HK-2 (cell line): ENCODE results near the gene NUDT16L1.

Experiments used
- DNase-seq: peaks from one replicate; pipeline ENCODE4 v3.0.0-alpha.2; 2018; ENCODE audit not compliant: unreplicated experiment

NUDT16L1 gene

DNA sequence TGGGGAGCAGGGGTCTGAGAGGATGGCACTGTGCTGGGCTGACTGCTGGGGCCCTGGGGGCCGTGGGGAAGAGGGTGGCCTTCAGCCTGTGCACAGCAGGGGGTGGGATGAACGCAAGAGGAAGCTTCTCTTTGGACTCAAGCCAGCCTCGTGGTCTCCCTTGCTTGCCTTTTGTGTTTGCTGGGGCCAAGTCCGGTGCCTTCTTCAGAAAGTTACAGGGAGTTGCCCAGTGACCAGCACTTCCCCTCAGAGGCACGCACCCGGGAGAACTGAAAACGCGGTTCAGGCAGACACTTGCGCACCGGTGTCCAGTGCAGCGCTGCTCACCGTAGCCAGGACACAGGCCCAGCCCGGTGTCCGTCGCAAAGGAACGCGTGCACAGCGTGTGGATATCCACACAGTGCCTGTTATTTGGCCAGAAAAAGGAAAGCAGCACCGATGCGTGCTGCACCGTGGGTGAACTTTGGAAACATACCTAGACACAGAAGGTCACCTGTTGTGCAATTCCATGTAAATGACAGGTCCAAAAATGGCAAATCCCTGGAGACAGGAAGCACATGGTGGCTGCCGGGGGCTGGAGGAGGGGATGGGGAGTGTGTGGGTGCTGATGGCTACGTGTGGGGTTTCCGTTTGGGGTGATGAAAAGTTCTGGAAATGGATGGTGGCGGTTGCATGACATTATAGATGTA lies 29.4 kb upstream of the NUDT16L1 start:
- no peak for DNase-seq

DNA sequence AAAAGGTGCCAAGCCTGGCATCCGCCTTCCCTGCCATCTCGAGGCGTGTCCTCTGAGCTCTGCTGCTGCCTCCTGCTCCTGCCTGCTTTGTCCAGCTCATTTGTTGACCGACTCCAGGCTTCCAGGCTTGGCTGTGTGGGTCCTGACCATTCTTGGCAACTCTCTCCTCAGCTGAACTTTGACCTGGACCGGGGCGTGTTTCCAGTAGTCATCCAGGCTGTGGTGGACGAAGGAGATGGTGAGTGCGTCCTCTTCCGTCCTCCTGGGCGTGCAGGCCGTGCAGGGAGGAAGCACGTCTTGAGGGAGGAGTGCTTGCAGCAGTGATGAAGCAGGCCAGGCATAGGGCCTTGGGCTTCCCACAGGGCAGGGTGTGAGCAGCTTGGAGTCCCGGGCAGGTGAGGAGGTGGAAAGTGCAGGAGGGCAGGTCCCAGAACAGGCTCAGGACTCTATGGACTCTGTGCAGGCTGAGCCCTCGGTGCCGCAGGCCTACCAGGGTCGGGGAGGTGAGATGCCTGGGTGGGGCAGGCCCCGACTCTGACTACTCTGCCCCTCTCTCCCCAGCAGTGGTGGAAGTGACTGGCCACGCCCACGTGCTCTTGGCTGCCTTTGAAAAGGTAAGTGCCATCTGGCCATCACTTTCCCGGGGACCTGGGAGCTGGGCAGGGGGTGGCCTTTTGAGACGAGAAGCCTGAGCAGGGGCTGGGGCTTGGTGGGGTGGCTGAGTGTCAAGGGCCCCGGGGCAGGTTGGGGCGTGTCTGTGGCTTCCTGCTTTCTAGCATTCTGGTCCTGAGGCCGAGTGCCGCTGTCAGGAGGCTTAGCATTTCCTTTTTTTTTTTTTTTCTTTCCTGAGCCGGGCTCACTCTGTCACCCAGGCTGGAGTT lies 28.6 kb upstream of the NUDT16L1 start:
- no peak for DNase-seq

DNA sequence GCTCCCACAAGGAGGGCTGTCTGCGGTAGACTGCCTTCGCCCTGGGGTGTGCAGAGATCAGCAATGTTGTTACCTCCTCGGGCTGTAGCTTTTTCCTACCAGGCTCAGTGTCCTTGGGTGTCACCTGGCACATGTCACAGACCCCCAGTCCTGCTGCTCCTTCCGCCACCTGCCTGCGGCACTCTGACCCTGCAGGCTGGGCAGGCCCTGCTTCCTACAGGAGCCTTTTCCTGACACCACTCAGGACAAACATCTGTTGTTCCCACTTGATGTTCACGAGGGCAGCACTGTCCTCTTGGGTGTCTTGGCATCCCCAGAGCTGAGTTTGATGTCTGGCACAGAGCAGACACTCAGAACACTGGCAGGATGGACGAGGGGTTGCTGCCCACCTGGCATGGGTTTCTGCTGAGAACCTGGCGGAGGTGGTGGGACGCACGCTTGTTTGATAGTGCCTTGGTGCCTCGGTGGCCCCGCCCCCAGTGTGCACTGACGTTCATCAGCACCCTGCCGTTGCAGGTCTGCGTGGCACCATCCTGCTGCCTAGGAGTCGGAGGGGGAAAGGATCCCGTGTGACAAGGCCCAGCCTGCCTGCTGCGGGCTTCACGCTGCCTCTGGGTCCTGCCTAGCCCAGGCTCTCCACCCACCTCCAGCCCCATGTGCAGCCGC lies 26.7 kb upstream of the NUDT16L1 start:
- no peak for DNase-seq

DNA sequence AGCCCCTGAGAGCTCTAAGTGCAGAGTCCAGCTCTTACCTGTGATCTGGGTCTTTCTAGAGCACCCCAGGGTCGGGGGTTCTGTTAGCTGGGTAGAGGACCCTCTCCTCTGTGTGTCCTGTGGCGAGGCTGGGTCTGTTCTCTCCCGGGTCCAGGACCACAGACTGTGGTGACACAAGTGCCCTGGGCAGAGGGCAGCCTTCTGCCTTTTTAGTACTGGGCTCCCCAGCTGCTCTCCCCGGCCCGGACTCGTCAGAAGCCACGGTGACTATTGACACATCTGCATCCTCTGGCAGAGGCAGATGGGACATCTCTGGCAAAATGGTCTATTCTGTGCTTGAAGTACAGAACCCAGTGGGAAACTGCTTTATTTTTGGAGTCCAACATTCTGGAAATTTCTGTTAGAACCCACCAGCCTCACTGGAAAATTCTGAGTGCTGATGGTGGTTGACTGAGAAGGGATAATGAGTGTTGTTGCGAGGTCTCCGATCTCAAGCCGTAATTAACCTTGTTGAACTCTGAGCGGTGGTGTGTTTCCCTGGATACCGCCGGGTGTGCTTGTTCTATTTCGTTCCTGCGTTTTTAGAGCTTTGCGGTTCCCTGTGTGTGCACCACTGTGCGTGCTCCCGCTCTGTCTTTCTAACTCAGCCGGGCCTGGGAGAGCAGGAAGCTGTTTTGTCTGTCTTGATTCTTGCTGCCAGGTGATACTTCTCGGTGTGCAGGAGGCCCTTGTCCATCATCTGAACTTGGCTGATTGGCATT lies 26.0 kb upstream of the NUDT16L1 start:
- no peak for DNase-seq

DNA sequence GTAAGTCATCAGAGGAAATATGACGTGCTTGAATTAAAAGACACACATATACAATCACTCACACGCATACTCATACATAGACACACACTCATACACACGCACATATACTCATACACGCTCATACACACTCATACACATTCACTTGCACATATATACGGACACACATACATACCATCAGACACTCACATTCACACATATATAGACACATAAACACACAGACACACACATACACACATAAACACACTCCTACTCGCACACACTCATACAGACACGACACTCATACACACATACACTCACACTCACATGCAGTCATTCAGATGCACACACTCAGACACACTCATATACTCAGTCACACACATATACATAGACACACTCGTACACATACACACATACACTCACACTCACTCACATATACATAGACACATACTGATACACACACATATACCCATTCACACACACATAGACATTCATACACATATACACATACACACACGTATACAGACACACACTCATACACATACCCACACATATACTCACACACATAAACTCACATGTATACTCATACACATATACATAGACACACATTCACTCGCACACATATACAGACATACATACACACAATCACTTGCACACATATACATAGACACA lies 24.9 kb upstream of the NUDT16L1 start:
- no peak for DNase-seq

DNA sequence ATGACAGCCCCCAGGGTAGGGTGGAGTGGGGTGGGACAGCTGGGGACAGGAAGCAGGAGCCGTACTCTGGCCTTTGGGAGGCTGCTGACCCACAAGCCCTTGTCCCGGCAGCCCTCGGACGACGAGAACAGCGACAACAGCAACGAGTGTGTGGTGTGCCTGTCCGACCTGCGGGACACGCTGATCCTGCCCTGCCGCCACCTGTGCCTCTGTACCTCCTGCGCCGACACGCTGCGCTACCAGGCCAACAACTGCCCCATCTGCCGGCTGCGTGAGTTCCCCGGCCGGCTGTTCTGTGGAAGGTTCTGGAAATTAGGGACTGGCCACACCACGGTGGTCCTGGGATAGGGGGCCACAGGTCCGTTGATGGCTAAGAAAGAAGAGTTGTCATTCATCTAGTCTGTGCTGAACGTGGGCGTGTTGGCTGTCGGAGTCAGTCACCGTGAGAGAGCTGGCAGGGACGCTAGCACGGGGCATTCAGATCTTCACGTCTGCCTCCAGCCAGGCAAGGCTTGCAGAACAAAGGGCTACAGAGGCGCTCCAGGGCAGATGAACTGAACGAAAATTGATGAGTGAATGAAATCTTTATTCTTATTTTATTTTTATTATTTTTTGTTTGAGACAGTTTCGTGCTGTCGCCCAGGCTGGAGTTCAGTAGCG lies 19.8 kb upstream of the NUDT16L1 start:
- DNase-seq: no peak

DNA sequence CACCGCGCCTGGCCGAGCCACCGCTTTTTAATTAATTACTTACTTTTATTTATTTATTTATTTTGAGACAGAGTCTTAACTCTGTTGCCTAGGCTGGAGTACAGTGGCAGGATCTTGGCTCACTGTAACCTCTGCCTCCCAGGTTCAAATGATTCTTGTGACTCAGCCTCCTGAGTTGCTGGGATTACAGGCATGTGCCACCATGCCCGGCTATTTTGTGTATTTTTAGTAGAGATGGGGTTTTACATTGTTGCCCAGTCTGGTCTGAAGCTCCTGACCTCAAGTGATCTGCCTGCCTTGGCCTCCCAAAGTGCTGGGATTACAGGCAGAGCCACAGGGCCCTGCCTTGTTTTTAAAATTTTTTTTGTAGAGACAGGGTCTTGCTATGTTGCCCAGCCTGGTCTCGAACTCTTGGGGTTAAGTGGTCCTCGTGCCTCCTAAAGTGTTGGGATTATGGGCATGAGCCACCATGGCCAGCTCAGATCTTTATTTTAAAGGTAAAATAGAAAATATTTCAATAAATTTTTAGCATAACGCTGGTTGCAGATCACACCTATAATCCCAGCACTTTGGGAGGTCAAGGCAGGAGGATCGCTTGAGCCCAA lies 18.3 kb upstream of the NUDT16L1 start:
- DNase-seq: no peak

DNA sequence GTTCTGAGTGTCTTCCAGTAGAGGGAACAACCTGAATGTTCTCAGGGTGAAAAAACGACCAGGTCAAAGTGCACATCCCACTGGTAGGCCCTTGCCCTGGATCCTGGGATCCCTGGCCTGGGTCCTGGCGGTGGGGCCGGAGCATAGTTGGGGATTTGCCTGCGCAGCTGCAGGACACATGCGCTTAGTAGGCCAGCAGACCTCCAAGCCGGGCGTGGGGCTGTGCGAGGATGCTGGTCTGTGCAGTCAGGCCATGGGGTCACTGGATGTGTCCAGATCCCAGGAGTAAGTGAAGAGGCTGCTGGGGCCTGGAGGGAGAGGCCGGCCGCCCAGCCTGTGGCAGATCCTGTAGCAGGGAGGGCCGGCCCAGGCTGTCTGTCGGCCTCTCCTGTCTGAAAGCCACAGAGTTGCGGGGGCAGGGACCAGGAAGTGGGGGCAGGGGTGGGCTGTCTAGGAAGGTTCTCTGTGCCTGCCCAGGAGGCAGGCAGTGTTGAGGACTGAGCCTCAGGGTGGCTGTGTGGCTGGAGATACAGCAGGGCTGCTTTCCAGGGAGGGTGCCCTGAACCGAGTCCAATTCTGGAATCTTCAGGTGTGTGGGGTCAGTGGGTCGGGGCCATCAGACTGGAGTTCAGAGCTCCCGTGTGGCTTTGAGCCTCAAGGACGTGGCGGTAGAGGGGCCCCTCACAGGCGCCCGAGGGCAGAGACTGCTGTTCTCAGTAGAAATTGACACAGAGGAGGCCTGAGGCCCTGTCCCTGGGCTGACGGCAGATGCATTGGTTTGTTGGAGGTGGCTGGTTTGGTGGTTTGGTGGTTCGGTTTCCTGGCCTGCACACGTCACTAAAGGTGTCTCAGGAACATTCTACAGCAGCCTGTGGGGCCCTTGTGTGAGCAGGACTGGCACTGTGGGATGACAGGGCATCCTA lies 17.2 kb upstream of the NUDT16L1 start:
- DNase-seq: no peak

DNA sequence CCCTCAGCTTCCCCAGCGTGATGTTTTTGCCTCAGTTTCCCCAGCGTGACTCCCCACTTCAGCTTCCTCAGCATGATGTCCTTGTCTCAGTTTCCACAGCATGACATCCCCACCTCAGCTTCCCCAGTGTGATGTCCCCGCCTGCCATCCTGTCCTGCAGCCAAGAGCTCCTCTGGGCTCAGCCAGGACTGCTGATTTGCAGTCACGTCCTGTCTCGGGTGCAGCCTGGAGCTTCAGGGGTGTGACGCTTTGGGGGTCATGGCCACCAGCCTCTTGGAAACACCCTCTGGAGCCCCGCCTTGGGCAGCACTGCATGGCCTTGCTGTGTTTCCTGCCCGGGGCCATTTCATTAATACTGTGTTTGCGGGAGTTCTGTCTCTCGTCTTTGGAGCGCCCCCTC lies 16.5 kb upstream of the NUDT16L1 start:
- no peak for DNase-seq

DNA sequence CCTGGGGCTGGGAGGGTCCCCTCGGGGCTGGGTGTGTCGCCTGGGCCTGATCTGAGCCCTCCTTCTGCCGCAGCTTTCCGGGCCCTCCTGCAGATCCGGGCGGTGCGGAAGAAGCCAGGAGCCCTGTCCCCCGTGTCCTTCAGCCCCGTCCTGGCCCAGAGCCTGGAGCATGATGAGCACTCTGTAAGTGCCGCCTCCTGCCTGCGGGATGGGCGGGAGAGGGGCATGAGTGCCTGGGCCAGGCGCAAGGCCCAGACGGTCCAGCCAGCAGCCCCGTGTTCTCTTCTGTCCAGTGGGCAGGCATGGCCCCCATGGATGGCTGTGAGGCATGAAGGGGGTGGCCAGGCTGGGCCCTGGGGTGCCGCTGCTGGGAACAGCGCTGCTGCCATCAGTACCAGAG lies 16.0 kb upstream of the NUDT16L1 start:
- DNase-seq: no peak

DNA sequence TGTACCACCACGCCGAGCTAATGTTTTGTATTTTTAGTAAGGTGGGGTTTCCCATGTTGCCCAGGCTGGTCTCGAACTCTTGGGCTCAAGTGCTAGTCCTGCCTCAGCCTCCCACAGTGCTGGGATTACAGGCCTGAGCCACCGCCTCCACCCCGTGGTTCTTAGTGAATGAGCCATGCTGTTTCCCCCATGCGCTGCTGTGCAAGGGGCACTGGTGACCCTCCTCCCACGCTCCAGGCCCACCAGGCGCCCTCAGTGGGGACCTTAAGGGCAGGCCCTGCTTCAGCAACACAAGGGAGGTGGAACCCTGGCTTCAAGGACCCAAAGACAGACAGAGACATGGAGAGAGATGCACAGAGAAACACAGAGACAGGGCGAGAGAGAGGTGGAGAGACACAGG lies 15.4 kb upstream of the NUDT16L1 start:
- DNase-seq: no peak

DNA sequence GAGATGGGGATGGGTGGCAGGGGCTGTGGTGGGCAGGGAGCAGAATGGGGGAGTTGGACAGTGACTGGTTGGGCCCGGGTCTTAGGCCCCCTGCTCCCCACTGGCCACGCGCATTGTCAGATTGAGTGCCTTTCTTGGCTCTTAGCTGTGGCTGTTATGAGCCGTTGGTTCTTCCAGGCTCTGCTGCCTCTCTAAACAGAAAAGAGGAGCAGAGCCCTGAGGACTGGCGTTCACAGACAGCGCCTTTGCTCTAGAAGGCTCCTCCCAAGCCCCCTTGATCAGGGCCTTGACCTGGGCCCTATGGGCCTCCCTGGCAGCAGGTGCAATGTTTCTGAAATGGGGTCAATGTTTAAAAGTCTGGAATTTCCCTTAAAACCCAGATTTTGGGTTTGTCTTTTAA lies 14.8 kb upstream of the NUDT16L1 start:
- DNase-seq: no peak

DNA sequence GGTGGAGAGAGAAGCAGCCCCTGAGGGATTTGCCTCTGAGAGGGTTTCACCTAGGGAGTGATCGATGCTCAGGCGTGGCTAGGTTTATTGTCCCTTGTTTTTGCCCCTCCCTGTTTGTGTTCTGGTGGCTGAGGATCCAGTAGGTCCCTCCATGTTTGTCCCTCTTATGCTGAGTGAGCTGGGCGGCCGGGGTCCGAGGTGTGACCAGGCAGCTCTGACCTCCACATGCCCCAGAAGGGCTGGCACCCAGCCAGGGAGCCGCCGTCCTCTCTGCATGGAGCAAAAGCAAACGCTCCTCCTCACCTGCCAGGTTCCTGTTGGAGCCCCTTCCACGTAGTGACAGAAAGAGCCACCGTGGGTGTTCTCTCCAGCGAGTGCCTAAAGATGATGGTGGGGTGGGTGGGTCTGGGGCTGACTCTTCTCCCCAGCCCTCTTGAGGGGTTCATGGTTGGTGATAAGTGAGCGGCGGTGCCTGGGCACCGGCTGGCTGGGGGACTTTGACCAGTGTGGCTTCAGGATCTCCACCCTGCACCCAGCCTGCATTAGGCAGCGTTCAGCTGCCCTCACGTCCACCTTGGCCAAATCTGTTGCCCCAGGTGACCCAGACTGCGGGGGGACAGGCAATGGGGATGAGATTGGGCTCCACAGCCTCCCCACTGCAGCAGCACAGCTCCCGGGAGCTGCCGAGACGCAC lies 14.1 kb upstream of the NUDT16L1 start:
- no peak for DNase-seq

DNA sequence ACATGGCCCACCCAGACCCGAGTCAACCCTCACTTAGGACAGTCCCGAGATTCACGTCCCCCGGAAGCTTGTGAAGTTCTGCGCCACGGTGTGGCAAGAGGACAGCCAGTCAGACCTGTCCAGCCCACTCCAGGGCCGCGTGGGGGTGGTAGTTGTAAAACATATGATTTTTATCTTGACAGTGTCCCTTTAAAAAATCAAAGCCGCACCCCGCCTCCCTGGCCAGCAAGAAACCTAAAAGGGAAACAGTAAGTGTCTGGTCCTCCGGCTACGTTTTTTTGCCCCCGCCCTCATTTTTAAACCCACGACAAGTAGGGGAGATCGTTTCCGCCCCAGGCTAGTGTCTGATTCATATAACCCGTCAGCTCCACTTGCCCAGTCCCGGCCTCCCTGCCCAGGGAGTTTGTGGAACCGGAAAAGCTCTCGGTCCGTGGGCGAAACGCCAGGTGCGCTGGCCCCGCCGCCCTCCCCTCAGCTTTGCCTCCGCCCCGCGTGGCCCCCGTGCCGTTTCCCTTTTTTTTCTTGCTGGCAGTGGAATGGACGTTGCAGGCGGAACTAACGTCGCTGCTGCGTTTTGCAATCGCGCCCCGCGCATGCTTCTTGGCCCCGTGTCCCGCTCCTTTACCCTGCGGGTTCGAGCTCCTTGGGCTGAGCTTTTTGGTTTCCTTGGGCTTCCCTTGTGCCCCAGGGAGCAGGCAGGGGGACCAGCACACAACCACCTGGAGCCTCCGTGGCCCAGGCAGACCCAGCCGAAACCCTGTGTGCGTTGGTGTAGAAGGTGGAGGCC lies 13.3 kb upstream of the NUDT16L1 start:
- no peak for DNase-seq

DNA sequence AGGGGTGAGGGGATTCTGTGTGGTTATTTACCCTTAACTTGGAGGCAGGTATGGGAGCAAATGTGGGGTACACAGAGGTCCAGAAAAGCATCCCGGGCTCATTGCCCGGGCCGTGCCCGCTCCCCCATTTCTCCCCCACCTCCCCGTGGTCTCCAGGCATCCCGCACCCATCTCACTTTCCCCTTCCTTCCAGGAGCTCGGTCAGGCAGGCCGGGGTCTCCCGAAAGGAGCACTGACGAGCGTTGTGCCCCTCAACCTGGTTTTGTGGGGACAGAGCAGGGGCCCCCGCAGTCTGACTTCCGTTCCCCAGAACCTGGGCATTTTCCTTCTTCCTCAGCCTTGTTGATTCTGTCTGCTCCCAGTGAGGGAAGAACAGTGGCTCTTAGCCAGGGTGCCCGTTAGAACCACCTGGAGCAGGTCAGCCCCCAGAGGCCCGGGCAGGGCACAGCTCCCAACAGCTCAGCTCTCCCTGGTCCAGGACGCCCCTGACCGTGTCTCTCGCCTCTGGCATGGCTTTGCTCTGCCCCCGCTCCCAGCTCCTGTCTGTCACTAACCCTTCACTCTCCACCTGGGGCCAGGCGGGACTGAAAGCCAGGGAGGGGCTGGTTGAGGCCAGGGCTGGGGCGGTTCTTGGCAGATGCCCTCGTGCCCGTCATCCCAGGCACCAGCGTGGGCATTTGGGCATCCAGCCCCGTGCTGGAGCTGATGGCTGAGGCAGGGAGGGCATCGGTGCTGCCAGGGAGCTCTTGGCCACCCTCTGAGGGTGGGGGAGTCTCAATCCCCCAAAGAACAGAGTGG lies 12.5 kb upstream of the NUDT16L1 start:
- DNase-seq: no peak

DNA sequence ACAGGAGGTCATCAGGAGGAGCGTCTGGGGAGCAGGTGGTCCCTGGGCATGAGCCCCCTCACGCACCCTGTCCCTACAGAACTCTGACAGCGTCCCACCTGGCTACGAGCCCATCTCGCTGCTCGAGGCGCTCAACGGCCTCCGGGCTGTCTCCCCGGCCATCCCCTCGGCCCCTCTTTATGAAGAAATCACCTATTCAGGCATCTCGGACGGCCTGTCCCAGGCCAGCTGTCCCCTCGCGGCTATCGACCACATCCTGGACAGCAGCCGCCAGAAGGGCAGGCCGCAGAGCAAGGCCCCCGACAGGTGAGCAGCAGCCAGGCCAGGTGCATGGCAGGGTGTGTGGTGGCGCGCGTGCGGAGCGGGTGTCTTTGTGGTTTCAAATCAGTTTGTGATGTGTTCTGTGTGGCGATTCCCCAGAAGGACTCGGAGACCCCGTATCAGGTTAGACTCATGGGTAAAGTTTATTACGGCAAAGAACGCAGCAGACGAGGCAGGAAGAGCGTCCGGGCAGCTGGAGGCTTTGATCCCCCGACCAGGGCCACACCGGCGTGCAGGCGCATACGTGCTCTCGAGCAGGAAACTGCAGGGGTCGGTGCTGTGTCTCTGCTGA lies 11.8 kb upstream of the NUDT16L1 start:
- DNase-seq: no peak

DNA sequence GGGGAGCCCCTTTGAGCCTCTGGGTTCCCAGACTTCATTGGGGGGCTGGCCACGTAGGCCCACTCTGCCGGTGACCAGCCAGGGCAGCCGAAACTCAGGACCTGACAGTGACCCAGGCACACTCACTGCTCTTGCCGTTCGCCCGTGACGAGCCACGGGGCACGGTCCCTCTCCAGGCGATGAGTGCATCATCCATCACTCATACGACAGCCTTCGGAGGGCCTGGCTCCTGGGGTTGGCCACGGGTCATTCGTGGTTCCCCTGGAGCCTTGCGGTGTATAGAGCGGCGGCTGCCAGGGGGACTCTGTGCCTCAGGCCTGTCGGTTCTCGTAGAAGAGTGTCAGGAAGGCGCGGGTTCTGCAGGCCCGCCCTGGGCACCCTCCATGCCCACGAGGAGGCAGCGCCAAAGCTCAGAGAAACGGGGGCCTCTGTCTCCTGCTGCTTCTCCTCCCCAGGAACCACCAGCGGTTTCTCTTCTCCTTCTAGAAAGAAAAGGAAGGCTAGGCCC lies 11.2 kb upstream of the NUDT16L1 start:
- no peak for DNase-seq
